ENCODE results near the gene CDK2AP2. TPM values are rescaled to one million over a fixed set of nuclear protein-coding genes. Genes with fewer than 3 reads are reported as not detected.

Gene CDK2AP2
- total and polyA plus RNA-seq, 2 donors (not counting 1 experiment from before 2014, with no cell fraction given) = 62.7 to 112 TPM

DNA sequence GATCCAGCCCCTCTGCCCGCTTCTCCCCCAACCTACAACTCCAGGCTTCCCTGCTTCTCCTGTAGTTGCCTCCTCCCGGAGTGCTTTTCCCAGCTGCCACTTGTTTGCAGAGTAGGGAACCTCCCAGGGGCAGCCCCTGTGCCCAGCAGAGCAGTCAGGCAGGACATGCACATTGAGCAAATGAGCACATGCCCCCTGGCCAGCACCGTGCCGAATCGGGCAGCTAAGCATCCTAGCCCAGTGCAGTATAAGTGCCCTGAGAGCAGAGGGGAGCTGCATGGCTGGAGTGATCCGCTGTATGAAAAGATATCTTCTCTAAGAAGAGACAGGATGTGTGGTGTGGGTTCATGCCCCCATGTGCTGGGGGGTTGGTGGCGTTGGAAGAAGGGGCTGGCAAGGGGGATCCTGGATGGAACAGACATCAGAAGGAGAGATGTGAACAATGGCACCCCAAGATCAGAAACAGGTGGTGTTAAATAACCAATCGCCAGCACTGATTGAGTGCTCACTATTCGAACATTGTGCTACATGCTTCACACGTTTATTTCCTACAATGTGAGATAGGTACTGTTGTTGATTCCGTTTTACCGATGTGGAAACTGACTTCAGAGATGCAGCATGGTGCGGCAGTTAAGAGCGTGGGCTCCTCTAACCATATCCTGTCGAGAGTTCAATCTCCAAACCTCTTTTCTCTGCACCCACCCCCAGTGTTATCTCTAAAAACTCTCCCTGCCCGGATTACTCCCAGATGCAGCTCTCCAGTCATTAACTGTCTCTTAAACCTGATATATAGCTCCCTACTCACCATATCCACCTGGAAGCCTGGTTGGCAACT lies 23.9 kb downstream of the CDK2AP2 start:
- peak overlapping the region; percentile 75 to 79 for H3K27ac ChIP-seq (ENCODE audit: low read length in 2 of 2)
- H3K4me2 ChIP-seq (replicated peaks; ENCODE audit: low read depth, low read length, poor library complexity, severe bottlenecking) = peak overlapping the region; percentile 89
- no peaks in the 10 kb centered on the region for H3K27me3 ChIP-seq (replicated peaks in 1 of 4; ENCODE audit: control extremely low read depth in 1 of 4, control insufficient read depth in 3 of 4, insufficient read depth in 4 of 4, low read length in 3 of 4)
- TF ChIP-seq, protein P1, sequence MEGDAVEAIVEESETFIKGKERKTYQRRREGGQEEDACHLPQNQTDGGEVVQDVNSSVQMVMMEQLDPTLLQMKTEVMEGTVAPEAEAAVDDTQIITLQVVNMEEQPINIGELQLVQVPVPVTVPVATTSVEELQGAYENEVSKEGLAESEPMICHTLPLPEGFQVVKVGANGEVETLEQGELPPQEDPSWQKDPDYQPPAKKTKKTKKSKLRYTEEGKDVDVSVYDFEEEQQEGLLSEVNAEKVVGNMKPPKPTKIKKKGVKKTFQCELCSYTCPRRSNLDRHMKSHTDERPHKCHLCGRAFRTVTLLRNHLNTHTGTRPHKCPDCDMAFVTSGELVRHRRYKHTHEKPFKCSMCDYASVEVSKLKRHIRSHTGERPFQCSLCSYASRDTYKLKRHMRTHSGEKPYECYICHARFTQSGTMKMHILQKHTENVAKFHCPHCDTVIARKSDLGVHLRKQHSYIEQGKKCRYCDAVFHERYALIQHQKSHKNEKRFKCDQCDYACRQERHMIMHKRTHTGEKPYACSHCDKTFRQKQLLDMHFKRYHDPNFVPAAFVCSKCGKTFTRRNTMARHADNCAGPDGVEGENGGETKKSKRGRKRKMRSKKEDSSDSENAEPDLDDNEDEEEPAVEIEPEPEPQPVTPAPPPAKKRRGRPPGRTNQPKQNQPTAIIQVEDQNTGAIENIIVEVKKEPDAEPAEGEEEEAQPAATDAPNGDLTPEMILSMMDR (IDR thresholded peaks at IDR 0.05) = no peak
- H4K20me1 ChIP-seq (ENCODE audit: control insufficient read depth, insufficient read depth, low read length, poor library complexity, severe bottlenecking) = peaks cover 45% of the 10 kb centered on the region
- H3K36me3 ChIP-seq (replicated peaks in 1 of 2; ENCODE audit: control extremely low read depth in 1 of 2, control insufficient read depth in 1 of 2, extremely low read depth in 1 of 2, insufficient read depth in 2 of 2, low read length in 1 of 2) = peaks cover 0 to 26% of the 10 kb centered on the region in 2 experiments
- H3K9me3 ChIP-seq (ENCODE audit: control extremely low read depth in 1 of 3, control insufficient read depth in 2 of 3, insufficient read depth in 1 of 3, low read length in 2 of 3) = no peaks in the 10 kb centered on the region
- Mint-ChIP-seq H3K27ac (peak overlapping the region; percentile 100), H3K27me3 (no peaks in the 10 kb centered on the region), H3K4me3 (peak overlapping the region; percentile 99), H3K4me1 (peaks cover 56% of the 10 kb centered on the region), H3K9me3 (ENCODE audit: insufficient read depth) (no peaks in the 10 kb centered on the region)
- peaks cover 51% of the 10 kb centered on the region for H3K79me2 ChIP-seq (ENCODE audit: control insufficient read depth, insufficient read depth, low read length)
- ChIA-PET CTCF (interaction anchor here (0.9 to 4.0 kb wide), 8 partner anchors 21 to 133 kb away, joined by 3 to 19 read pairs (median 5); partner anchors contain the start of genes PITPNM1, PPP1CA, RAD9A and RPS6KB2), POLR2A (interaction anchor here (0.6 to 4.9 kb wide), 10 partner anchors 19 to 168 kb away, joined by 3 to 53 read pairs (median 6); partner anchors contain the start of genes PPP1CA, PTPRCAP, RAD9A and TBC1D10C)
- intact Hi-C loops (cut with micrococcal nuclease) = loop anchor here (1.0 to 2.0 kb wide), 4 partner anchors 15 to 207 kb away; partner anchors contain the start of genes CDK2AP2, PTPRCAP and TMEM134
- 52% methylated on average over 14 of the region's 16 CpGs for WGBS (ENCODE audit: insufficient coverage)
- DNase-seq (peak; percentile 48), ATAC-seq (ENCODE audit: low read depth) (no peak)
- H3K4me1 ChIP-seq (ENCODE audit: control insufficient read depth in 2 of 2, insufficient read depth in 2 of 2, low read length in 2 of 2) = peaks cover 38 to 58% of the 10 kb centered on the region in 2 donors
- peak overlapping the region; percentile 8 to 99 (median 68) for H3K4me3 ChIP-seq (ENCODE audit: control extremely low read depth in 1 of 5, extremely low read depth in 1 of 5, insufficient read depth in 1 of 5, low read depth in 2 of 5, low read length in 4 of 5)
- no peak overlapping the region for H2AFZ ChIP-seq (ENCODE audit: insufficient read depth, low read depth, low read length, poor library complexity, severe bottlenecking)
- H3K9ac ChIP-seq (ENCODE audit: low read length) = peak overlapping the region; percentile 71
